Mammary epithelial cell (primary cell): ENCODE data around the gene SHROOM2.

Experiments used
- EZH2 ChIP-seq: IDR thresholded peaks from 2 replicates; pipeline ENCODE4 v1.6.1; 2012; ENCODE audit warnings: low read length, inconsistent platforms, borderline replicate concordance
- TF ChIP-seq, protein P1 (sequence below), 2 donors: IDR thresholded peaks in 1 of 2; conservative IDR thresholded peaks in 1 of 2; 2 replicates each; pipeline ENCODE4 v1.5.1; 2011 to 2012; ENCODE audit warnings: inconsistent platforms in 2 of 2, low read length in 2 of 2, mild to moderate bottlenecking in 2 of 2, control low read depth in 1 of 2, low read depth in 1 of 2; ENCODE audit not compliant: insufficient read depth in 1 of 2; ENCODE audit errors: extremely low read depth in 1 of 2

DNA sequence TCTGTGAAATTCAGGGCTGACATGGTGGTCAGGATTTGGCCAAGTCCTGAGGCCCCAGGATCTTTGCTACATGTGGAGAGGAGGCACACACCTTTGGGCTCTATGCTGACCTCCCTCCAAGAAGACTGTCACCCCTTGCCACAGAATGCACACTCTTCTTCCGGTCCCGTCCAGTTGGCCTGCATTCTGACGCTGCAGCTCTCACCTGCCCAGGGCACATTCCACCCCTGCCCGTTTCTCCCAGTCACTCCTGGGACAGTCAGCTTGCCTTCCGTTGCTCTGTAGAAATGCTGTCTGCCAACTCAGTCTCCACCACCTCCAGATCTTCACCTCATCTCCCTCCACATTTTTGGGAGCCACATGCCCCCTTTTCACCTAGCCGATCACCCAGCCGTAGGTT lies 76.7 kb downstream of the SHROOM2 start:
- TF ChIP-seq, protein P1, sequence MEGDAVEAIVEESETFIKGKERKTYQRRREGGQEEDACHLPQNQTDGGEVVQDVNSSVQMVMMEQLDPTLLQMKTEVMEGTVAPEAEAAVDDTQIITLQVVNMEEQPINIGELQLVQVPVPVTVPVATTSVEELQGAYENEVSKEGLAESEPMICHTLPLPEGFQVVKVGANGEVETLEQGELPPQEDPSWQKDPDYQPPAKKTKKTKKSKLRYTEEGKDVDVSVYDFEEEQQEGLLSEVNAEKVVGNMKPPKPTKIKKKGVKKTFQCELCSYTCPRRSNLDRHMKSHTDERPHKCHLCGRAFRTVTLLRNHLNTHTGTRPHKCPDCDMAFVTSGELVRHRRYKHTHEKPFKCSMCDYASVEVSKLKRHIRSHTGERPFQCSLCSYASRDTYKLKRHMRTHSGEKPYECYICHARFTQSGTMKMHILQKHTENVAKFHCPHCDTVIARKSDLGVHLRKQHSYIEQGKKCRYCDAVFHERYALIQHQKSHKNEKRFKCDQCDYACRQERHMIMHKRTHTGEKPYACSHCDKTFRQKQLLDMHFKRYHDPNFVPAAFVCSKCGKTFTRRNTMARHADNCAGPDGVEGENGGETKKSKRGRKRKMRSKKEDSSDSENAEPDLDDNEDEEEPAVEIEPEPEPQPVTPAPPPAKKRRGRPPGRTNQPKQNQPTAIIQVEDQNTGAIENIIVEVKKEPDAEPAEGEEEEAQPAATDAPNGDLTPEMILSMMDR (conservative IDR thresholded peaks at IDR 0.05 in 1 of 2, IDR thresholded peaks at IDR 0.05 in 1 of 2; ENCODE audit: extremely low read depth in 1 of 2, insufficient read depth in 1 of 2, low read depth in 1 of 2, low read length in 2 of 2) = no peak
- TF ChIP-seq EZH2 = no peak
